ENCODE results near the gene RDH16.
"Not testable (repeated sequence)": the region's sequence is repeated elsewhere in the genome, so short reads cannot be mapped to it uniquely, and the experiment has no call there.

The RDH16 gene

DNA sequence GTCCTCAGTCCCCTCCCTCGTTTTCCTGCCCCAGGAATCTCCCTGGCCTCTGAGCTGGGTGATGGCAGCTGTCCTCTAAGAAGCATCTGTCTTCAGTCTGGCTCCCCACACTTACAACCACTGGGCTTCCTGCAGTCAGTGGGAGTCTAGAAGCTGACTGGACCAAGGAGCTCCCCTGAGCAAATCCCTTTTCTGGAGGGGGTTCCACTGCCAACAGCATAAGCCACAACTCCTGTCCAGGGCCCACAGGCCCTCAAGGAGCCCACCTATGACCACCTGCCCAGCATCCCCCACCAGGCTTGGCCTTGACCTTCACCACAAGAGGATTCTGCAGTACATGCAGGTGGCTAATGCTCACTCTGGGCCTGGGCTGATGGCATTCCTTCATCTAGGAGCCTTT lies 4.1 kb downstream of the RDH16 start:
- no peak for DNase-seq (ENCODE audit: low spot score)

DNA sequence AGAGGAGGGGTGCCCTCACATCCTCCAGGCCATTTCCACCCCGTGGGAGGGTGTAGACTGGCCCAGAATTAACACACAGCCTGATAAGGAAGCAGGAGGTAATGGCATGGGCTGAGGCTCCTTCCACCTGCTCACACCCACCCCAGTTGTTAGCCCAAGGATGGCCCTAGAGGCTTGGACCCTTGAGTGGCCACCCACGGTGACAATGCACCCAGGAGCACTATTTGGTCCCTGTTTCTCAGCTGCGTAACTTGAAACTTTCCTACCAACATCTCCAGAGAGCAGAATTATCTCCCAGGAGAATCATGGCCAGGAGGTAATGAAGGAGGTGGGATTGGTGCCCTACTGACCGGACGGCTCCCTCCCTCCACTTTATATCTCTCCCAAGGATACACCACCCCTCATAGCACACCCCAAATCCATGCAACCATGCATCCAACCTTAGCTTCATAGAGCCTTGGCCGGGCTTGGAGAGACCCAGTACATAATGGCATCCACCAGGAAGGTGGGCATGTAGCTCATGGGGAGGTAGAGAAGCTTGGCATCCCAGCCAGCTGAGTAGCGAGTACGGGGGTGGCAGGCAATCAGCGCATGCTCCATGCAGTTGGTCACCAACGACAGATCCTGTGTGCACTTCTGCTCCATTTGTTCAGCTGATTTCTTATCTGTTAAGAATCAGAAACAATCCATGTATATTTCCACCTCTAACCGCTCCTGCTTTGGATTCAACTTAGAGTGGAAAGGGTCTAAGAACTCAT lies 5.6 kb downstream of the RDH16 start:
- DNase-seq (ENCODE audit: low spot score): no peak

DNA sequence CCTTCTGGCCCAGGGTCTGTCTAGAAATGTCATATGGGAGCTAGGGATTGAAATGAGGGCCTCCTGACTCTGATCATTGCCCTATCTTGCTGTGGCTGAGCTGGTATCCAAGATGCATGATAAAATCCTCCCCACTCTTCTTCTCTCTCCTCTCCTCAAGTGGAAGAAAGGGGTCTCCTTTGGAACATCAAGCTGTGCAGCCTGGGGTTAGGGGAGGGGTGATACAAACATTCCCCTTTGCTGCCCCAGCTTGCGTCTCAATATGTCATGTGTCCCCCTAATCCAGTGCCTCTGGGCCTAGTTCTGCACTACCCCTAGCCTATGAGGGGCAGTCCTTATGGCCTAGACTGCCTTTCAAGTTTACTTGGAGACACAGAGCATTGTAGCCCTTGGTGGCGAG lies 8.5 kb downstream of the RDH16 start:
- DNase-seq (ENCODE audit: low spot score): no peak

DNA sequence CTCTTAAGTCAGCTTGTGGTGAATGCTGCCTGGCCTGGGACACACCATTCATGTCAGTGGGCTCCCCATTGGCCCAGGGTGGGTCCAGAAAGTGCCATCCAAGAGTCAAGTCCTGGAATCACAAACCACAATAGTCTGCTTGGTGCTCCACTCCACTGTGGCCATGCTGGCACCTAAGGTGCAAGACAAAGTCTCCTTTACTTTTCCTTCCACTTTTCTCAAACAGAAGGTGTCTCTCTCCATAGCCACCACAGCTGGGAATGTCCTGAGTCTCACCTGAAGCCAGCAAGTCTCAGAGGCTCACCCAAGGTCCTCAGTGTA lies 9.0 kb downstream of the RDH16 start:
- no peak for DNase-seq (ENCODE audit: low spot score)

DNA sequence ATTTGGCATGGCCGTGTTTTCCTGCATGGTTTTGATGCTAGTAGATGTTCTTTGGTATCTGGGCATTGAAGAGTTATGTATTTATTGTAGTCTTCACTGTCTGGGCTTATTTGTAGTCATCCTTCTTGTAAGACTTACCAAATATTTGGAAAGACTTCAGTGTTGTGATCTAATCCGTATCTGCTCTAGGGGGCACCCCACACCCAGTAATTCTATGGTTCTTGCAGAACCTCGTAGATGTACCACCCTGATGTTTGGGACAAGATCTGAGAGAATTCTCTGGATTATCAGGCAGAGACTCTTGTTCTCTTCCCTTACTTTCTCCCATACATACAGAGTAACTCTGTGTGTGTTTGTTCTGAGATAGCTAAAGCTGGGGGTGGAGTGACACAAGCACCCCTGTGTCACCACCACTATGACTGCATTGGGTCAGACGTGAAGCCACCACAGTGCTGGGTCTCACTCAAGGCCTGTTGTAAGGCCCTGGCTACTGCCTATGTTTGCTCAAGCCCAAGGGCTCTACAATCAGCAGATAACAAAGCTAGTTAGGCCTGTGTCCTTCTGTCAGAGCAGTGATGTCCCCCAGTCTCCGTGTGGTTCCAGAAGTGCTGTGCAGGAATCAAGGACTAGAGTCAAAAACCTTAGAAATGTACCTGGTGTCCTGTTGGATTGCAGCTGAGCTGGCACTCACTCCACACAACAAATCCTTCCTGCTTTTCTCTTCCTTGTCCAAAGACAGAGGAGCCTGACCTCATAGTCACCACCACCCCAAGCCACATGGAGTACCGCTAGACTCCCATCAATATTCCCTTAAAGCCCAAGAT lies 9.6 kb downstream of the RDH16 start:
- peak; percentile 13 for DNase-seq (ENCODE audit: low spot score)

DNA sequence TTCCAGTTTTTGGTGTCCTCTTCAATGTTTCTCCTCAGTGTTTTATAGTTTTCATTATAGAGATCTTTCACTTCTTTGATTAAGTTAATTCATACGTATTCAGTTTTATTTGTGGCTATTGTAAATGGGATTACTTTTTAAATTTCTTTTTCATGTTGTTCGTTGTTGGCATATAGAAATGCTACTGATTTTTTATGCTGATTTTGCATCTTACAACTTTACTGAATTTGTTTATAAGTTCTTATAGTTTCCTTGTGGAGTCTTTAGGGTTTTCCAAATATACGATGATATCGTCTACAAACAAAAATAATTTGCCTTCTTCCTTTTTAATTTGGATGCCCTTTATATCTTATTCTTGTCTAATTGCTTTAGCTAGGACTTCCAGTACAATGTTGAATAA lies 13.5 kb downstream of the RDH16 start:
- DNase-seq (ENCODE audit: low spot score): no peak

DNA sequence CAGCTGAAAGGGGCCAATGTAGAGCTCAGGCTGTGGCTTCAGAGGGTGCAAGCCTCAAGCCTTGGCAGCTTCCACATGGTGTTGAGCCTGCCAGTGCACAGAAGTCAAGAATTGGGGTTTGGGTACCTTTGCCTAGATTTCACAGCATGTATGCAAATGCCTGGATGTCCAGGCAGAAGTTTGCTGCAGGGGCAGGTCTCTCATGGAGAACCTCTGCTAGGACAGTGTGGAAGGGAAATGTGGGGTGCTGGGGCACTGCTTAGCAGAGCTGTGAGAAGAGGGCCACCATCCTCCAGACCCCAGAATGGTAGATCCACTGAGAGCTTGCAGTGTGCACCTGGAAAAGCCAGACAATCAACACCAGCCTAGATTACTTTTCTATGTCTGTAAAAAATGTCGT lies 14.0 kb downstream of the RDH16 start:
- DNase-seq (ENCODE audit: low spot score): not testable (repeated sequence)

DNA sequence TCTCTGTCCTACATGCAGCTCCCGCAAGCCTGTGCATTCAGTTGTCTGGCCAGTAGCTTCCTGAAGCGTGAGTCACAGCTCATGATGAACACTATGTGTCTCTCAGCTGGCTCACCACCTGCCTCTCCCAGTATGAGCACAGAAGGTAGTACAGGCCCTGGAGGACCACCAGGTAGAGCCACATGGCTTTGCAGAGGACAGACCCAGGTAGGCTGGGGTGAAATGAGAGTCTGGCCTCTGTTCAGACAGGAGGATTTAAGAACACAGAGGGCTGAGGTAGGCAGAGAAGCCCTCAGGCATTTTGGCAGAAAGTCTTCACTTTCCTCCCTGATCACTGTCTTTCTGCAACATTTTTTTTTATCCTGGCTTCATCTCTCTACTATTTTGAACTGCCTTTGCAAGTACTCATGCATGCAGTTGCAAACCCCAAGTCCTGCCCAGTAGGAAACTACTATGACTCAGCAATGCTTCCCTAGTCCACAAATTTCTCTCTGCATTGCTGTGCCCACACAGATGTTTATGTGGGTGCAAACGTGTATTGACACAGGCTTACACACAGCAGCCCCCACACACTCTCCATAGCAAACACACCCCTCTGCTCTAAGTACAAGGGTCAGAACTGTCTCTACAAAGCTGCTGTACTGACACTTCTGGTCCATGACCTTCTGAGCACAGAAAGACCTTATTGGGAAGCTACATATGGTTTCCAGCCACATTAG lies 15.9 kb downstream of the RDH16 start:
- DNase-seq (ENCODE audit: low spot score): peak; percentile 62

DNA sequence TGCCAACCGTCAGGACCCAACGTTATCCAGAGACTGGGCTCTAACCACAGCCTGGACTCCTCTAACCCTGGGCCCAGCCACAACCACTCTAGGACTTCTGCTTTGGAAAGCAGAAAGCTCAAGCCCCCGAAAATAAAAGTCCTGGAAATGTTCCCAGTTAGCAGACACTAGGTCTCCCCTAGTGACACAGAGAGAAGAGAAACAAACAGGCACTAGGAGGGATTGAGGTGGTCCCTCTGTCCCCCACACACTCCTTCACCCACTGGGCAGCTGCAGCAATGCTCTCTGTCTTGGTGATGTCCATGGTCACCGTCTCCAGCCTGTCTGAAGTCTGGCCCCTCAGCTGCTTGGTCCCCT lies 16.5 kb downstream of the RDH16 start:
- not testable (repeated sequence) for DNase-seq (ENCODE audit: low spot score)

DNA sequence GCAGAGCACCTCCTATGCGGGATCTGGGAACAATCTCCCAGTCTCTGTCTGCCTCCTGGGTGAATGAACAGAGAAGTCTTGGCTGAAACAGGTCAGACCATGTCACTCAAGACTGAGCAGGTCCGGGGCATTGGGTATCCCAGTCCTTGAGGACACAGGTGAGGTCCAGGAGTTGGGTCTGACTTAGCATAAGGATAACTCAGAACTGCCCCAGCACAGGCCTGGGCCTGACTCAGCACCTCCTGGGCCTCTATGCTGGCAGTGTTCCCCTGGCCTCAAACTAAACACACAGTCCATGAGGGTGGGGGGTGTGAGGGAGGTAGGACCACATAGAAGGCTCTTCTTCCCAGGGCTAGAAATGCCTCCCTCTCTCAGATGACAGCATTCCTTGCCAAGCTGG lies 21.7 kb downstream of the RDH16 start:
- no peak for DNase-seq (ENCODE audit: low spot score)

DNA sequence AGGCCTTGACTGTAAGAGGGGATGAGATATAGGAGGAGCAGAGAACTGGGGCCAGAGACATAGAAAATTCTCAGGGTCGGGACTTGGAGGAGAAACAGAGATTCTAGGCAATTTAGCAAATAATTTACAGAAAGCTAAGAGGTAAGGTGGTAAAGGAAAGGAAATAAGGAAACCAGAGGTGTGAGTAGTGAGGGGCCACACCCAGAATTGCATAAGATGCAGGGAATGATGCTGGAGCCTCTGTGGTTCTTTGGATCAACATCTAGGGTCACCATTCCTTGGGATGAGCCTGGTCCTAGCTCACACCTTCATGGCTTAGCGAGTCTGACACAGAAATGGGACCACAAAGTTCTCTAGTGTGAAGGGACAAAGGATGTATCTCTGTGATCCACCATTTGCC lies 22.3 kb downstream of the RDH16 start:
- no peak for DNase-seq (ENCODE audit: low spot score)

DNA sequence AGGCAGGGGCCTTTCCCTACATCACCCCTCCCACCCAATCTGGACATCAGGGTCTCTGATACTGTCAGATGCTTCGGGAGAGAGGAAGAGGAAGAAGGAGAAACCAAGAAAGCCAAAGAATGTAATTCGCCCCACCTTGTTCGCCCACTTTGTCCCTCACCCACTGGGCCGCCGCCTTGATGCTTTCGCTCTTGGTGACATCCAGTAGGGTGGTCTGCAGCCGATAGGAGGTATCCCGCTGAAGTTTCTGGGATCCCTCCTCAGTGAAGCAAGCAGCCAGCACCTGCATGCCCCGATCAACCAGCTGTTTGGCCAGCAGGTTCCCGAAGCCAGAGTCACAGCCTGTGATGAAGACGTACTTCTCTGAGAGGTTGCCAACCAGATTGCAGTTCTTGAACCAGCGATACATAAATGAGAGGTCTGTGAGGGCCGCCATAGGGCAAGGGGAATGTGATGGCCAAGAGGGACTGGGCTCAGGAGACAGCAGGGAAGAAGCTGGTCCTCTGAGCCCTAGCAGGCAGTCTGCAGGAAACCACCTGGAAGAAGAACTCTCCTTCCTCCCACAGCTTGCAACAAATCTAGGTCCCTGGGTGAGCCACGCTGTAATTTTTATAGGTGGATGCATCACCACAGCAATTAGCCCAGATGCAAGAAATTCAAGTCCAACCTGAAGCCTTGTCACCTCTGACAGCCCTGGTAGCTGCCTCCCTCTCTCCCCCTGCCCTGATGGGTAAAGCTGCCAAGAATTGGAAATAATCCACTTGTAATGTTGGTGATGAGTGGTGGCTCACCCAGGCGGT lies 23.4 kb downstream of the RDH16 start, which contains the start of gene SDR9C7:
Gene SDR9C7 (minus strand): TSS at position 583 of the 800 bp plus-strand sequence. CDS start 147 bp downstream, at position 436.
- DNase-seq (ENCODE audit: low spot score): no peak

DNA sequence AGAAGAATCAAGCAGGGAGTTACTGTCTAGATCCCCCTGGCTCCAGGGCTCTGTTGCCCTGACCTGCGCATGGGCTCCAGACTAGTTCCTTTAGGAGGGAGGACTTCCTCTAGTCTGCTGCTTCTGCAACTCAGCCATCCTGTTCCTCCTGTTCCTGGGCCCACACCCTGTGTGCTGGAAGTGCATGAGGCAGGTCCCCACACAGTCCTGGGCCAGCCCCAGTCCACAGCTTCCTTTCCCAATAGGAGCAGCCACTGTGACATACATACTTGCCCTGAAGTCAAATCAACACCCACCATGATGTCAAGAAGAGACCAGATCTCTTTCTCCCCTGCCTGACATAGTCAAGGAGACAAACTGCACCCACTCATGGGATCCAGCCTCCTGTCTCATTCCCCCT lies 24.5 kb downstream of the RDH16 start:
- no peak for DNase-seq (ENCODE audit: low spot score)

DNA sequence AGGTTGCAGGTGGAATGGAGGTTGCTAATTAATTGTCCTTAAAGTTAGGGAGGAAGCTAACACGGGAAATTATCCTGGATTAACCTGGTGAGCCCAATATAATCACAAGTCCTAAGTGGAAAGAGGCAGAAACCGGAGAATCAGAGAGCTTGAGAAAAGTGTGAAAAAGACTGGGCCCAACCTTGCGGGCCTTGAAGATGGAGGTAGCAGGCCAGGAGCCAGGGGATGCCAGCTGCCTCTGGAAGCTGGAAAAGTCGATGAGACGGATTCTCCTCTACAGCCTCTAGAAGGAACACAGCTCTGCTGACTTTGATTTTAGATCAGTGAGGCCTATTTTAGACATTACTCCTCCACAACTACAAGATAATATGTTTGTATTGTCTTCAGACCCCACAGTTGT lies 25.3 kb downstream of the RDH16 start:
- DNase-seq (ENCODE audit: low spot score): no peak

DNA sequence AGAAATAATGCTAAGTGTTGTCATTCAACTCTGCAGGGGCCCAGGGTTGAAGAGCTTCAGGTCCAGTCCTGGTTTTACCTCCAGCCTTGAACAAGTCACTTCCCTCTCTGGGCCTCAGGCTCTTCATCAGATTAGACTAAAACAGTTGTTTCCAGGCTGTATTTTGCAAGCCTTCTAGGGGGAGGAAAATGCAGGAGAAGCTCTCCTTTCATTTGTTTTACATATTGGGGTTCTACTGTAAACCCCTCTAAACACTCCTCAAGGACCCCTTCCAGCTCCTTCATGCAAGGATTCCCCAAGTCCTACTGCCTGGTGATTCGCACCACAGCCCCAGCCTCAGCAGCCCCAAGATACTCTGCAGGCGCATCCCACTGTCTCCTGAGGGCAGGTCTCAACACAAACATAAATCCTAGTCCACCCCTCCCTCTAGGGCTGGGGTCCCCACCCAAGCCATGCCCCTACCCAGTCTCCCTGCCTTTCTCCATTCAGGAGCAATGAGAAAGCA lies 25.9 kb downstream of the RDH16 start:
- DNase-seq (ENCODE audit: low spot score): peak; percentile 4

DNA sequence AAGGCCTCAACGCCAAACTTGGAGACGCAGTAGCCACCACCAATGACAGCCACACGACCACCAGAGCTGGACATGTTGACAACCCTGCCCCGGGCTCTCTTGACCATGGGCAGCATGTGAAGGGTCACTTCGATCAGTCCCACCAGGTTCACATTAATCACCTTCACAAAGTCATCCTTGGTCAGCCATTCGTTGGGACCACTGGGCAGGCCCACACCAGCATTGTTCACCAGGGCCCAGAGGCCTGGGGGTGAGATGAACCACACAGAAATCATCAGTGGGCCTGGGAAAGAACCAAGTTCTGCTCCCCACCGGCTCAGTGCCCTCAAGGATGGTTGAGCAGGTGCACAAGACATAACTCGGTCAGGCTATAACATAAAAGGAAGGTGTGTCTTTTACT lies 27.2 kb downstream of the RDH16 start:
- no peak for DNase-seq (ENCODE audit: low spot score)

DNA sequence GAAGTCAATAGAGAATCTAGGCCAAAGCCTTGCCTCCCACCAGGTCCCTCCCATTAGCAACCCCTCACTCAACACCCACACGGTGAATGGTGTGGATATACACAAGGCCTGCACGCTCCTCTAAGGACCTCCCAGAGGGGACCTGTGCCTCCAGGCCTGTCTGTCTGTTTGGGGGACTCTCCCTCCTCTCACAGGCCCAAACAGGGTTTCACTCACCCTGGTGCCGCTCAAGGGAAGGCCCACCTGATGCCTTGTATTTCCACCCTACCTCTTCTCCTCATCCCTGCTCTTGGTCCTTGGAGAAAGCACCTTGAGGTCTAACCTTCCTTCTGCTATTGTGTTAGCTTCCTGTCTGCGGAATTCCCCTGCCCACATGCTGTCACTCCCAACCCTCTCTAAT lies 27.6 kb downstream of the RDH16 start:
- no peak for DNase-seq (ENCODE audit: low spot score)

DNA sequence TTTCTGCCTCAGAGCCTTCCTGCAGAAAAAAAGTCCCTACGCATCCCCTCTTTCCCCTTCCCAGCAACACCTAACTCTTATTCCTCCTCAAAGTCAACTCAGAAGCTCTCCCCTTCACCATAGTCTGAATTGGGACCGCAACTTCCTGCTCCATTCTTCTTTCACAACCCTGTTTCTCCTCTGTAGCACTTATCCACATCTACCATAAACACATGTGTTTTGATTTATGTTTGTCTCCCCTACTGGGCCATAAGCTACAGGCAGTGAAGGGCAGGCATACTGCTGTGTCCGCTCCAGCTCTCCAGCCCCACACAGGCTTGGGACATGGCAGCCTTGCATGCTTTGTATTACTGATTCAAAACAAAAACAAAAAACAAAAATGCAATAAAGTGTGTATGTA lies 29.1 kb downstream of the RDH16 start:
- no peak for DNase-seq (ENCODE audit: low spot score)

DNA sequence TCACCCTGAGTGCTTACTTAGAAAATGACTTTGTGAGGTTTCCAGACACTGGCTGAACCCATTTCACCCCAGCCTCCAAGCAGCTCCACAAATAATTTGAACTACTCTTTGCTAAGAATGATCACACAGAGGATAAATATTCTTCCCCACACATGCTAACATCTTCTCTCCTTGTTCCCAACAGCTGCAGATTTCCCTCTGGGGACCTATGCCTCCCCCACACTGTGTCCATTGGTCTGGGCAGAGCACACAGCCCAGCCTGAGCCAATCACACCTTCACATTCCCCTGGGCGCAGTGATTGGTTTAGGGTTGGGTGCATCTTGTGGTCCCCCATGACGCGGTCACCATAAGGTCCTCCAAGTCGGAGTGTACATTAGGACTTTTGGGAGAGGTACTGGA lies 30.1 kb downstream of the RDH16 start:
- no peak for DNase-seq (ENCODE audit: low spot score)

DNA sequence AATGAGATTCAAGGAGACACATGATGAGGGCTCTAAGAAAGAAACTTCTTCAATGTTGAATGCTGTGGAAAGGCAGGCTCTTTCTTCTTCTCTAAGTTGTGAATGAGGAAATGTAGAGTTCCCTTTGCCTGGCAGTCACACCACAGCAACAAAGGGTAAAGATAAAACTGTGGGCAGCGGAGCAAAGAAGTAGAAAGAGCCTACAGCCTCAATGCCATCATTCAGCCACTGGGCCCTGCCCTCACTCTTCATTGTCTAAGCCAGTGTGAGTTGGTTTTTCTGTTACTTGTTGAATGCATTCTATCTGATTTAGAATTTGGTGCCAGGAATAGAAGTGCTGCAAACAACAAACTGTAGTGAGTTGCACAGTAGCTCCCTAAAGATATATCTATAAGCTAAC lies 35.4 kb downstream of the RDH16 start:
- no peak for DNase-seq (ENCODE audit: low spot score)

DNA sequence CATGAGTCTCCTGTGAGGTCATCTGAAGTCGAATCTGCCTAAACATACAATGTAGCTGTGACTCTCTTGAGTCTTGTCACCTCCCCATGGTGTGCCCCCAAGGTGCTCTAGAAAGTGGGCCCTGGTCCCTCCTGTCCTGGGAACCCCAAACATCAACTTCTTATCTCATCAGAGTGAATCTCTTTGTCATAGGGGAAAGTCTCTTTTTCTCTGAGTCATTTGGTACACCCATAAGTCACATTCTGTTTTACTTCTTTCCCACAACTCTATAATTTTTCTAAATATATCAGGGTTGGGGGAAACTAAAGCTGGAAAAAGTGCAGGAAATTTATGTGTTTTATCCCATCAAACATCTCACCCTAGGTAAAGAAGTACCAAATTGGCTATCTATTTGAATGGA lies 36.1 kb downstream of the RDH16 start:
- no peak for DNase-seq (ENCODE audit: low spot score)

DNA sequence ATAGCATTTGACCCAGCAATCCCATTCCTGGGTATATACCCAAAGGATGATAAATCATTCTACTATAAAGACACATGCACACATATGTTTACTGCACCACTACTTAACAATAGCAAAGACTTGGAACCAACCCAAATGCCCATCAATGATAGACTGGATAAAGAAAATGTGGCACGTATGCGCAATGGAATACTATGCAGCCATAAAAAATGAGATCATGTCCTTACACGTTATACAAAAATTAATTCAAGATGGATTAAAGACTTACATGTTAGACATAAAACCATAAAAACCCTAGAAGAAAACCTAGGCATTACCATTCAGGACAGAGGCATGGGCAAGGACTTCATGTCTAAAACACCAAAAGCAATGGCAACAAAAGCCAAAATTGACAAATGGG lies 39.3 kb downstream of the RDH16 start:
- not testable (repeated sequence) for DNase-seq (ENCODE audit: low spot score)
